GM19240 (cell line): ENCODE results near the gene CACNA1C.

Source experiments
- DNase-seq: peaks from one replicate; pipeline ENCODE4 v3.0.0; 2011; ENCODE audit warnings: low spot score; ENCODE audit not compliant: insufficient read length

The CACNA1C gene

GRCh38 chr12:2337031-2338010, 284.5 kb downstream of the CACNA1C start:
- DNase-seq, result no peak

GRCh38 chr12:2338381-2338780, 285.6 kb downstream of the CACNA1C start:
- DNase-seq, result no peak

- DNase-seq, result no peak
These were observed 286.2 kb downstream of the CACNA1C start for GRCh38 chr12:2338991-2339431.

GRCh38 chr12:2341051-2341751, 288.4 kb downstream of the CACNA1C start:
- no peak for DNase-seq

- no peak for DNase-seq
These were observed 289.1 kb downstream of the CACNA1C start for GRCh38 chr12:2341871-2342270.

- DNase-seq, result no peak
These were observed 290.9 kb downstream of the CACNA1C start for GRCh38 chr12:2343681-2344080.

GRCh38 chr12:2344476-2344875, 291.7 kb downstream of the CACNA1C start:
- no peak for DNase-seq

GRCh38 chr12:2344885-2345284, 292.1 kb downstream of the CACNA1C start:
- DNase-seq, result no peak

GRCh38 chr12:2345902-2346301, 293.1 kb downstream of the CACNA1C start:
- DNase-seq, result no peak

GRCh38 chr12:2346416-2346815, 293.6 kb downstream of the CACNA1C start:
- no peak for DNase-seq

- no peak for DNase-seq
These were observed 294.5 kb downstream of the CACNA1C start for GRCh38 chr12:2347137-2347843.

GRCh38 chr12:2347844-2348481, 295.2 kb downstream of the CACNA1C start:
- DNase-seq, result no peak

- DNase-seq, result no peak
These were observed 295.7 kb downstream of the CACNA1C start for GRCh38 chr12:2348482-2348852.

- no peak for DNase-seq
These were observed 298.4 kb downstream of the CACNA1C start for GRCh38 chr12:2351161-2351560.

- DNase-seq, result no peak
These were observed 299.4 kb downstream of the CACNA1C start for GRCh38 chr12:2352203-2352602.

- no peak for DNase-seq
These were observed 300.5 kb downstream of the CACNA1C start for GRCh38 chr12:2353281-2353680.

GRCh38 chr12:2353691-2354090, 300.9 kb downstream of the CACNA1C start:
- no peak for DNase-seq

- no peak for DNase-seq
These were observed 301.6 kb downstream of the CACNA1C start for GRCh38 chr12:2354151-2354991.

GRCh38 chr12:2355198-2355597, 302.4 kb downstream of the CACNA1C start:
- no peak for DNase-seq

GRCh38 chr12:2355604-2356003, 302.8 kb downstream of the CACNA1C start:
- no peak for DNase-seq
